PC-9 (cell line): ENCODE data around the gene SPDYE17.
"Not testable (repeated sequence)": the region's sequence is repeated elsewhere in the genome, so short reads cannot be mapped to it uniquely, and the experiment has no call there.

Experiments
- EZH2 ChIP-seq: fragments of 200-600 bp; sonication (generic); IDR thresholded peaks from 2 replicates; pipeline ENCODE4 v1.8.0; 2017; ENCODE audit warnings: antibody characterized with exemption, low read depth
- TF ChIP-seq, protein P1 (sequence below): fragments of 200-600 bp; sonication (generic); conservative IDR thresholded peaks from 2 replicates; pipeline ENCODE4 v1.6.1; 2017; ENCODE audit warnings: mixed run types, antibody characterized with exemption, mild to moderate bottlenecking, moderate library complexity

- TF ChIP-seq, protein P1, sequence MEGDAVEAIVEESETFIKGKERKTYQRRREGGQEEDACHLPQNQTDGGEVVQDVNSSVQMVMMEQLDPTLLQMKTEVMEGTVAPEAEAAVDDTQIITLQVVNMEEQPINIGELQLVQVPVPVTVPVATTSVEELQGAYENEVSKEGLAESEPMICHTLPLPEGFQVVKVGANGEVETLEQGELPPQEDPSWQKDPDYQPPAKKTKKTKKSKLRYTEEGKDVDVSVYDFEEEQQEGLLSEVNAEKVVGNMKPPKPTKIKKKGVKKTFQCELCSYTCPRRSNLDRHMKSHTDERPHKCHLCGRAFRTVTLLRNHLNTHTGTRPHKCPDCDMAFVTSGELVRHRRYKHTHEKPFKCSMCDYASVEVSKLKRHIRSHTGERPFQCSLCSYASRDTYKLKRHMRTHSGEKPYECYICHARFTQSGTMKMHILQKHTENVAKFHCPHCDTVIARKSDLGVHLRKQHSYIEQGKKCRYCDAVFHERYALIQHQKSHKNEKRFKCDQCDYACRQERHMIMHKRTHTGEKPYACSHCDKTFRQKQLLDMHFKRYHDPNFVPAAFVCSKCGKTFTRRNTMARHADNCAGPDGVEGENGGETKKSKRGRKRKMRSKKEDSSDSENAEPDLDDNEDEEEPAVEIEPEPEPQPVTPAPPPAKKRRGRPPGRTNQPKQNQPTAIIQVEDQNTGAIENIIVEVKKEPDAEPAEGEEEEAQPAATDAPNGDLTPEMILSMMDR = not testable (repeated sequence)
- TF ChIP-seq EZH2 = not testable (repeated sequence)
Measured at GRCh38 chr7:76983937-76984783, 48.0 kb downstream of the SPDYE17 start.
